ACHN (cell line): ENCODE measurements around the gene KLHL24.
"Not testable (repeated sequence)": the region's sequence is repeated elsewhere in the genome, so short reads cannot be mapped to it uniquely, and the experiment has no call there.

Experiments used
- DNase-seq: peaks from one replicate; pipeline ENCODE4 v3.0.0-alpha.2; 2015
- in situ Hi-C: cut with HindIII; loops from 2 replicates; pipeline ENCODE4 v1.10.0; 2017; ENCODE audit warnings: low sequenced_read_pairs, low pct_ligation_motif_present, low pct_unique_long_range_greater_than_20kb

KLHL24 gene

DNA sequence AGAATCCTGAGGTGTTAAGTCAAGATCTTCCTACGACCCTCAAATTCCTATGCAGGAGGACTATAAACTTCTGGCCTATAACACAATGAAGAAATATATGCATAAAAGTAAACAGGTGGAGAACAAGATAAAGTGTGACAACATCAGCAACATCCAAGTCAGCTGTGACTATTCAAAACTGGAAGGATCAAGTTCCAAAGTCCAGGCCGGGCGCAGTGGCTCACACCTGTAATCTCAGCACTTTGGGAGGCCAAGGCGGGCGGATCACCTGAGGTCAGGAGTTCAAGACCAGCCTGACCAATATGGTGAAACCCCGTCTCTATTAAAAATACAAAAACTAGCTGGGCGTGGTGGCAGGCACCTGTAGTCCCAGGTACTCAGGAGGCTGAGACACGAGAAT lies 2.7 kb upstream of the KLHL24 start:
- in situ Hi-C loops, DNase-seq: not testable (repeated sequence)

DNA sequence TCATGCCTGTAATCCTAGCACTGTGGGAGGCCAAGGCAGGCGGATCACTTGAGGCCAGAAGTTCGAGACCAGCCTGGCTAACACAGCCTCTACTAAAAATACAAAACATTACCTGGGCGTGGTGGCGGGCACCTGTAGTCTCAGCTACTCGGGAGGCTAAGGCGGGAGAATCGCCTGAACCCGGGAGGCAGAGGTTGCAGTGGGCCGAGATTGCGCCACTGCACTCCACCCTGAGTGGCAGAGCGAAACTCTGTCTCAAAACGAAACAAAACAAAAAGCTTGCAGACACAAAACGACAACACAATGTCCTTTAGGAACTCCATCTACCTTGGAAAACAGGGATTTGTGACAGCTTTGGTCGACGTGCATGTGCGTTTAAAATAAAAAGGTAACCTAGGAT lies 716 bp upstream of the KLHL24 start:
- in situ Hi-C loops: no loop called here
- DNase-seq: no peak

DNA sequence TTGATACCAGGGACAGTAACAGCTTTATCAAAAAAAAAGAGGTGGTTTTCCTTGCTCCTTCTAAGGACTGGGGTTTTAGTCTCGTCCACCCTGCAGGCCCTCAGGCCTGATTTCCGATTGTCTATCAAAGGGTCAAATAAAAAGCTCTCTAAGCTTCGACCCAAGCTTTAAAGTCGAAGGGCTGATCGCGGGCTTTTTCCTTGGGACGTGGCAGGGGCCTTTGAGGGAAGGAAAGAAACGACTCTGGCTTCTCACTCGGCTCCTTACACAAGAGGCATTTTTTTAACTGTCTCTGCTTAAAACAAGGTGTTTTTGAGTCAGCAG lies 354 bp upstream of the KLHL24 start:
- DNase-seq: no peak
- in situ Hi-C loops: no loop called here

DNA sequence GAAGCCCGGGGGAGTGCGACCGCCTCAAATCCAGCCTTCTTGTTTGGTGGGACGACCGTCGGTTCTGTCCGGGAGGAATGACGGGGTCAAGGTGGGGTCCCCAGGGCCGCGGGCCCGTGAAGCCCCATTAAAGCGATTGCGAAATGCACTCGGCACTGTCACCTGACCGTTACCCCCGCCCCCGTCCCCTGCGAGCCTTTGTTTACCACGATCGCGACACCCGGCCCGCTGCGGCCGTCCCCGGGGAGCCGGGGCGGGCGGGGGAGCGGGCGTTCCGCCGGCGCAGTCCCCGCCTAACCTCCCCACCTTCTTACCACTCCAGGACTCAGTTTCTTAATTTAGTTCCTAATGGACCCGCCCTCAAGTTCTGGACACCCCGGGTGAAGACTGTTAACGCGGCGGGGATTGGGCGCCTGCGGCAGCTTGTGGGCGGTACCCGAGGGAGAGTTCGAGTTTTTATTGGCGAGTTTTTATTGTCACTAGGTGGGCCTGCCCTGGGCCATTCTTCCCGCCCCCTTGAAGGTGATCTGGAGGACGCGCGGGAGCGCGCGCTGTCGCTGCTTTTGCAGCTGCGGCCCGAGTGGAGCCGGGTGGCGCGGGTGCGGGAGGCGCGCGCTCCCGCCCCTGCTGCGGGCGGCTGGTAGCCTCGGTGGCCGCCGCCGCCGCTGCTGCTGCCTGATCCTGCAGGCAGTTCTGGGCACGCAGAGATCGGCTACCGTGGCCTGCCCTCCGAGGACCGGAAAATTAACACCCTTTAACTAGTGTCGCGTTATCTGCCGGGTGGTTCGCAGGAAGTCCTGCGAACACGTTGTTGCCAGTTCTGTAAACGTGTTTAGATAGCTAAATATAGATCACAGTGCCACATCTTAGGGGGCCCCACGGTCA lies 1.0 kb downstream of the KLHL24 start:
- in situ Hi-C loops: no loop called here
- peak; percentile 94 for DNase-seq

DNA sequence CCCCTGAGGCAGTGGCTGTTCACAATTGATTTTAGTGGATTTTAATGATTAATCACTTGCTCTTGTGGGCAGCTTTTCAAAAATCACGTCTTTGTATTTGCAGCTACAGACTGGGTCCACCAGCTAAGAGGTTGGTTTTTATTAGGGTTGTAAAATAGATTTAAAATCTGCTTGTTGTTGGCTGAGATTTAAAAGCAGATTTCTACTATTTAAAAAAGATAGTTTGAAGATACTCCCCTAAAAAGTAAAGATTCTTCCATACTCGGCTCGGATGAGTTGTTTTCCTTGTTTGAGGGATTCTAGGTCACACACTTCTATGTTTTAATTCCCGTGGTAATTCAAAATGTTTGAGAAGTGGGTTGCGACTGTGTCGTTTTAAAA lies 1.7 kb downstream of the KLHL24 start:
- in situ Hi-C loops: no loop called here
- no peak for DNase-seq

DNA sequence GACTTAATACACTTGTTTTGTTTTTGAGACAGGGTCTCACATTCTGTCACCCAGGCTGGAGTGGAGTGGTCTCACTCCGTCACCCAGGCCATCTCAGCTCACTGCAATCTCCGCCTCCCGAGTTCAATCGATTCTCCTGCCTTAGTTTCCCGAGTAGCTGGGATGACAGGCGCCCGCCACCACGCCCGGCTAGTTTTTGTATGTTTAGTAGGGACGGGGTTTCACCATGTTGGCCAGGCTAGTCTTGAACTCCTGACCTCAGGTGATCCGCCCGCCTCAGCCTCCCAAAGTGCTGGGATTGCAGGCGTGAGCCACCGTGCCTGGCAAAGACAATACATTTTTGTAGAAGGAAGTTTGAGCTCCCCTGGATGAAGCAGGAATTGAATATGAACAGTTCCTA lies 2.2 kb downstream of the KLHL24 start:
- in situ Hi-C loops, DNase-seq: not testable (repeated sequence)

DNA sequence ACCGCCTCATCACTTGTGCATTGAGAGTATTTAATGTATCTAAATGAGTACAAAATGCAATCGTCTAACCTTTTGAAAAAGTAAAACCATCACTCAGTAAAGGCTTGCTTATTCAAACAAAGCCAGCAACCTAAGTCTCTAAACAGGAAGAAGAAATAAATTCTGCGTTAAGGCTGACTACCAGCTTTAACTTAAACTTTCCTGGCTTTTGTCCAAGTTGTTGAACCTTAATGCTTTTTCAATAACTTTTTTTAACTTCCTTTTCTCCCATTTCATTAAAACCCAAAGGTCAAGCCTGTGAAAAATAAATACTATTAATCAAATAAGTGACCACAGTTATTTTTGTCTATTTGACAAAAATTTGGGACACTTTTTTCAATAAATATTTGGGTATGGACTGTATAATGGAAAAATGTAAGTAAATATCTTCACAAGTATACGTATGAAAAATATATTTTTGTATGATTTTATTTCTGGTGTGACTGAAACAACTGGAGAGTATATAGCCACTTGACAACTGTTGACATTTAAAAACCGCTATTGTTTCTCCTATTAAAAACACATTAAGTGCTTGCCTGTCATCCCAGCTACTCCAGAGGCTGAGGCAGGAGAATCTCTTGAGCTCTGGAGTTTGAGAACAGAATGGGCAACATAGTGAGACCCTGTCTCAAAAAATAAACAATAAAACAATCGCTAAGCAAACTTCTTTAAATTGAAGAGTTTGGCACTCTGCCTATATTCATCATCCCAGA lies 2.9 kb downstream of the KLHL24 start:
- DNase-seq: no peak
- in situ Hi-C loops: no loop called here

DNA sequence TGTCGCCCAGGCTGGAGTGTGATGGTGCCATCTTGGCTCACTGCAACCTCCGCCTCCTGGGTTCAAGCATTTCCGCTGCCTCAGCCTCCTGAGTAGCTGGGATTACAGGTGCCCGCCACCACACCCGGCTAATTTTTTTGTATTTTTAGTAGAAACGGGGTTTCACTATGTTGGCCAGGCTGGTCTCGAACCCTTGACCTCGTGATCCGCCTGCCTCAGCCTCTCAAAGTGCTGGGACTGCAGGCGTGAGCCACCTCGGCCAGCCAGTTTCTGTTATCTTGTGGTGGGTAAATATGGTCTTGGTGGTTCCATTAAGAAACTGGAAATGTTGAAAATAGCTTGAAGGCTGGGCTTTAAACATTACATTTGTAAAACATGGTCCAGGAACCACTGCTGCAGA lies 5.2 kb downstream of the KLHL24 start:
- DNase-seq, in situ Hi-C loops: not testable (repeated sequence)

DNA sequence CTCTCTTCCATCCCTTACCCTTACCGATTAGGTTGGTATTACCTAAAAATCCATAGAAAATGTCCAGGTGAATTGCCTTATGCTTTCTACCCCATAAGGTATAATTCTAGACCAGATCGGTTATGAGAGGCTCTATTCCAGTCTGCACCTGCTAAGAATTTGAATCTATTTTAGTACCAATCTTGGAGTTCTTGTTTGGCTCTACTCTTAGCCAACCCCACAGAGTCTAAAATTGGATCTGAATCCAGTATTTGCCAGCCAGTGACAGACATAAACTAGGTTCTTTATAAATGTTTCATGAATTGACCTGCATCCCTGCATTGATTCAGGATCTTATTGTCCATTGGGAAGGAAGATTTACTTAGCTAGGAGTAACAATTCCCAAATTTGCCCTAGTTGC lies 6.5 kb downstream of the KLHL24 start:
- in situ Hi-C loops: no loop called here
- no peak for DNase-seq

DNA sequence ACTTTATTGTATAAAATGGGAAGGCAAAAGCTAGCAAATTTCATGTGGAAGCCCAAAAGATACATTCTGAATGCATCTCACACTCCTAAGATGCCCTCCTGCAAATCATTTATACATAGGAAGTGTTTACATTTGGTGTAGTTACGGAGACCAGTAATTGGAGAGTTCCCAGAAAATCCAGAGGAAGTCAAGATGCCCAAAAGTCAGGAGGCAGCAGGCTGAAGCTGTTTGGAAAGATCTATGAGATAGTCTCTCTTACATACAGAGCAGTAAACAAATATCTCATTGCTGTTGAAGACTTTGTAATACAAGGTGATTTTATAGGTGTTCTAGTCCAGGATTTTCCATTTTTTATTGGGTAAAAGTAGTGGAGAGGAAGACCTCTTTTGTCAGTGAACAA lies 8.8 kb downstream of the KLHL24 start:
- in situ Hi-C loops: no loop called here
- no peak for DNase-seq

DNA sequence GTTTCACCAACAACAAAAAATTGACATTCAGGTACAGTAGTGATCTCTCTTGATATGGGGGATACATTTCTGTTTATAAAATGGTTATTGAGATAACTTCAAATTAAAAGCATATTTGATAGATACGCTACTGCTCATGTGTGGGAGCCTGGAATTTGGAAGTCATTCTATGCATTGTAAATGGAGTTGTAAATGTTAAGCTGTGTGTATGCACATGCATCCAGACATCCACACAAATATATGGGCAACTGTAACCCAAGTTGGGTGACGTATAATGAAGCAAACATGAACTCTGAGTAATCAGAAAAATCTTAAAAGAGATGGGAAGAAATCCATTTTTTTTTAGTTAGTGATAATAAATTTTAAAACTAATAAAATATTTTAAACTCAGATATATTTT lies 9.8 kb downstream of the KLHL24 start:
- DNase-seq: no peak
- in situ Hi-C loops: no loop called here

DNA sequence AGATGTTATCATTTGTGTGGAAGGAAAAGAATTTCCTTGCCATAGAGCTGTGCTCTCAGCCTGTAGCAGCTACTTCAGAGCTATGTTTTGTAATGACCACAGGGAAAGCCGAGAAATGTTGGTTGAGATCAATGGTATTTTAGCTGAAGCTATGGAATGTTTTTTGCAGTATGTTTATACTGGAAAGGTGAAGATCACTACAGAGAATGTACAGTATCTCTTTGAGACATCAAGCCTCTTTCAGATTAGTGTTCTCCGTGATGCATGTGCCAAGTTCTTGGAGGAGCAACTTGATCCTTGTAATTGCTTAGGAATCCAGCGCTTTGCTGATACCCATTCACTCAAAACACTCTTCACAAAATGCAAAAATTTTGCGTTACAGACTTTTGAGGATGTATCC lies 15.1 kb downstream of the KLHL24 start:
- DNase-seq: no peak
- in situ Hi-C loops: no loop called here

DNA sequence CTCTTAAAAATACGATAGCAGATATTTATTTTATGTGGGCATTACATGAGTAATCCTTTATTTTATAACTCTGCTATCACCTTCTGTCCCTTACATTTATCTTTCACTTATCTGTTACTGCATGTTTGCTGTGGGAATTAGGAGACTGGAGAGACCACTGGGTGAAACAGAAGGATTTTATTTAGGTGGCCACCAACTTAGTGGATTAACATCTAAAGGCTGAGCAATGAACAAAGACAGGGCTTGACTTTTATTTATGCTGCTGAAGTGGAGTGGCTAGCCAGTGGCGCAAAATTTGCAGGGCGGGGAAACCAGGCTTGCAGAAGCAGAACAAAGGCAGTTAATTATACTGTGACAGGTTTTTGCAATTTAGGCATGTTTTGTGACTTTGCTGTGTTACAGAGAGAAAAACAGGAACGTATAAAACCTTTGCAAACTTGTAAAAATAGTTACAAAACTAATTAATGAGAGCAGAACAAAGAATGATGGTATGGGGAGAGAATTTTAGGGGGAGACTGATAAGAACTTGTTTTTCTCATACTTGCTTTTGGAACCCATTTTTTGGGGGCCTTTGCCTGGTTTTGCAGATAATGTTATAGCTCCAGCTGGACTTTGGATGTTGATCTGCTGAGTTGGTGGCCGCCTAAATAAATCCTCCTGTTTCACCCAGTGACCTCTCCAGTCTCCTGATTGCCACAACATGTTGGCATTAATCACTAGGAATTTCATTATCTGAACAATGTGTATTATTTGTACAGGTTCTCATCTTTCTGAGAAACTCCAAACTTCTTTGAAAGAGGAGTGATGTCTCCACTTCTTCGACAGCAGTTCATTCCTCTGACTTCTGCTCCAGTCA lies 18.0 kb downstream of the KLHL24 start:
- in situ Hi-C loops: no loop called here
- DNase-seq: no peak

DNA sequence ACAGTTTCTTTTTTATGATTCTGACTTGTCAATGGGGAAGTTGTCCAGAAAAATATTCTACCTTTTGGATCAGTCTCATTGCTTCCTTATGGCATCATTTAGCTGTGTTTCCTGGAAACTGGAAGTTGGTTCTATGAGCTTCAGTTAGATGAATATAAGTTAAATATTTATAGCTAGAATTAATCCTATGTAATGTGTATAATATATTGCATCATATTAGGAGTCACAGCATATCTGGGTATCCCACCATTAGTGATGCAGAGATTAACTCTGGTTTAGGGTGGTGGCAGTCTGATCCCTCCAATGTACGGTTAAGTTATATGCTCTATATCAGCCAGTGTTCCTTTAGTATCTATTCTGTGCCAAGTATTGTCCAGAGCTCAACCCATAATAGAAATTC lies 19.3 kb downstream of the KLHL24 start:
- DNase-seq: no peak
- in situ Hi-C loops: no loop called here

DNA sequence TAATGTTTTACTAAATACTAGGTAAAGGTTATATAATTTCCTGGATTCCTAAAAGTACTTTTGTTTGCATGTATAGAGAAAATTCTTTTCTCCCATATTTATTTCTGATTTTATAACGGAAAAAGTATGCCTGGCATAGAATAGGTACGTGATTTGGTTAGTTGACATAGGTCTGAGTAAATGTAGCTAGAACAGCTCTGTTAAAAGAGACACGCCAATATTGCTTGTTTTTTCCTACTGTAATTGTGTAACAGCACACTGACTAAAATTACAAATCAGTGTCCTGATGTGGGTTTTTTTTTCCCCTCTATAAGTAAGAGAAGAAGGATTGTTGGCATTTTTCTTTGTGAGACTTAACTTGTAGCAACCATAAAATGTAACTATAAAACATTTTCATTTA lies 26.7 kb downstream of the KLHL24 start:
- no peak for DNase-seq
- in situ Hi-C loops: no loop called here

DNA sequence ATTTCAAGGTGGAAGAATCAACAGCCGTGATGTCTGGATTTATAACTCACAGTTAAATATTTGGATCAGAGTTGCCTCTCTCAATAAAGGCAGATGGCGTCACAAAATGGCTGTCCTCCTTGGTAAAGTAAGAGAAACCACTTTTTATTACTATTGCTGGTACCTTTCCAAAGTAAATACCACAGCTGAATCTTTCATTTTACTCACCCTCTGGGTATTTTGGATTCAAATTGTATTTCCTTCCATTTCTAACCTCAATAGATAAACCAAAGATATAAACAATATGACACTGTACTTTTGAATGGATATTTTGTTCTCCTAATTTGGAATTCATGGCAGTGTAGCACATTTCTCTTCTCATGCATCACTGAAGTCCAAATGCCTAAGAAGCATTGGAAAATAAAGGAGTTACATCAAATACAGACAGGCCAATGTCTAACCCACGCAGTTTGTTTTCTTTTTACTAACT lies 29.5 kb downstream of the KLHL24 start:
- peak; percentile 2 for DNase-seq
- in situ Hi-C loops: no loop called here

DNA sequence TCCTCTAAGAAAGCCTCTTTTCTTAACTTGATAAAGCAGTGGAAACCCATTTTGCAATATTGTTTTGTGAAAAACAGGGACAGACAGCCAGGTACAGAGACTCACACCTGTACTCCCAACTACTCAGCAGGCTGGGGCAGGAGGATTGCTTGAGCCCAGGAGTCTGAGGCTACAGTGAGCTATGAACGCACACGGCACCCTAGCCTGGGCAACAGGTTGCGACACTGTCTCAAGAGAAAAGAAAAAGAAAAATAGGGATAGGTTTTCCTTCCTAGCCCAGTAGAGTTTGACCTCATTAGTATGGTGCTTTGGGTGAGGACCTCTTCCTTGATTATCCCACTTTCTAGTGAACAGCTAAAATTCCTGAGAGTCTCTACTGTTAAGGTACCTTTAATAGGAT lies 44.6 kb downstream of the KLHL24 start:
- no peak for DNase-seq
- in situ Hi-C loops: no loop called here

DNA sequence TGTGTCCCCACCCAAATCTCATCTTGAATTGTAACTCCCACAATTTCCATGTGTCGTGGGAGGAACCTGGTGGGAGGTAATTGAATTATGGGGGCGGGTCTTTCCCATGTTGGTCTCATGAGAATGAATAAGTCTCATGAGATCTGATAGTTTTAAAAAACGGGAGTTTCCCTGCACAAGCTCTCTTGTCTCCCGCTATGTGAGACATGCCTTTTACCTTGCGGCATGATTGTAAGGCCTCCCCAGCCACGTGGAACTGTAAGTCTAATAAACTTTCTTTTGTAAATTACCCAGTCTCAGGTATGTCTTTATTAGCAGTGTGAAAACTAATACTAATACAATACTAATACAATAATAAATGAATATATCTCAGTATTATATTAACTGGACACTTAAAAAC lies 52.3 kb downstream of the KLHL24 start:
- in situ Hi-C loops: no loop called here

DNA sequence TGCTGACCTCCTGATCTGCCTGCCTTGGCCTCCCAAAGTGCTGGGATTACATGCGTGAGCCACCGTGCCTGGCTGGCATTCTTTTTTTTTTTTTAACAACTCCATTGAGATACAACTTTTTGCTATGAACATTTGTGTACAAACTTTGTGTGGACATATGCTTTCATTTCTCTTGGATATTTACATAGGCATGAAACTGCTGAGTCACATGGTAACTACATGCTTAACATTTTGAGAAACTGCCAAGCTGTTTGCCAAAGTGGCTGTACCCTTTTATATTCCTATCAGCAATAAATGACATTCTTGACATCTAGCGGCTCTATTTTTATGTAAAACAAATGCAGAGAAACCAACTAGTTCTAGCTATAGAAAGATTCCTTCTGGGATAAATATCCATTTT lies 53.5 kb downstream of the KLHL24 start:
- in situ Hi-C loops: no loop called here
- DNase-seq: no peak

More for the DNA sequence above, 52.3 kb downstream of the KLHL24 start:
- DNase-seq: no peak
